ENCODE measurements around the gene CCT3. TPM values are rescaled to one million over a fixed set of nuclear protein-coding genes. Genes with fewer than 3 reads are reported as not detected.

The CCT3 gene
- total RNA-seq, 1 donor from 2014 or later: 343 TPM

- no peak for DNase-seq (ENCODE audit: low read depth, low spot score)
Observed at GRCh38 chr1:156262461-156263287, 75.4 kb downstream of the CCT3 start.

GRCh38 chr1:156260896-156261295 lies 77.2 kb downstream of the CCT3 start:
- DNase-seq (ENCODE audit: low read depth, low spot score): no peak
- Mint-ChIP-seq H3K27ac (ENCODE audit: unreplicated experiment) (peak overlapping the region; percentile 81), H3K4me3 (no peak overlapping the region), H3K27me3 (ENCODE audit: low read depth) (no peaks in the 10 kb centered on the region), H3K4me1 (peaks cover 11% of the 10 kb centered on the region), H3K36me3 (ENCODE audit: low read depth) (peaks cover 32% of the 10 kb centered on the region), H3K9me3 (no peaks in the 10 kb centered on the region)
- TF ChIP-seq CTCF (conservative IDR thresholded peaks at IDR 0.05): no peak

More at GRCh38 chr1:156262461-156263287, 75.4 kb downstream of the CCT3 start:
- H3K4me1 Mint-ChIP-seq: peaks cover 11% of the 10 kb centered on the region
- TF ChIP-seq CTCF (conservative IDR thresholded peaks at IDR 0.05): no peak
- peaks cover 41% of the 10 kb centered on the region for H3K36me3 Mint-ChIP-seq (ENCODE audit: low read depth)
- H3K9me3 Mint-ChIP-seq: no peaks in the 10 kb centered on the region
- H3K27me3 Mint-ChIP-seq (ENCODE audit: low read depth): no peaks in the 10 kb centered on the region
- H3K4me3 Mint-ChIP-seq: no peak overlapping the region
- H3K27ac Mint-ChIP-seq (ENCODE audit: unreplicated experiment): no peak overlapping the region

GRCh38 chr1:156259805-156260204 lies 78.3 kb downstream of the CCT3 start:
- Mint-ChIP-seq H3K27me3 (ENCODE audit: low read depth) (no peaks in the 10 kb centered on the region), H3K4me3 (no peak overlapping the region), H3K4me1 (peaks cover 11% of the 10 kb centered on the region), H3K27ac (ENCODE audit: unreplicated experiment) (no peak overlapping the region), H3K9me3 (no peaks in the 10 kb centered on the region), H3K36me3 (ENCODE audit: low read depth) (peaks cover 24% of the 10 kb centered on the region)
- no peak for DNase-seq (ENCODE audit: low read depth, low spot score)
- TF ChIP-seq CTCF (conservative IDR thresholded peaks at IDR 0.05): no peak

Other genes with a start within 250 kb of the CCT3 start
- gene LMNA, start 223.6 kb downstream of the CCT3 start, total RNA-seq: 51.0 and 51.7 TPM in 2 replicates
- 1.3 and 2.1 TPM in 2 replicates for gene SEMA4A, start 184.7 kb downstream of the CCT3 start, total RNA-seq
- gene SLC25A44, start 144.2 kb downstream of the CCT3 start, total RNA-seq: 19.1 and 22.7 TPM in 2 replicates
- 82.5 and 83.3 TPM in 2 replicates for gene PMF1, start 125.3 kb downstream of the CCT3 start, total RNA-seq
- gene BGLAP, start 96.1 kb downstream of the CCT3 start, total RNA-seq: 2.5 and 3.0 TPM in 2 replicates
- 15.8 and 17.1 TPM in 2 replicates for gene PAQR6, start 90.2 kb downstream of the CCT3 start, total RNA-seq
- gene SMG5, start 55.5 kb downstream of the CCT3 start, total RNA-seq: 116 and 122 TPM in 2 replicates
- gene TMEM79, start 54.0 kb downstream of the CCT3 start, total RNA-seq: 4.3 and 4.6 TPM in 2 replicates
- gene GLMP, start 42.6 kb downstream of the CCT3 start, total RNA-seq: 34.2 and 38.0 TPM in 2 replicates
- gene VHLL, start 39.0 kb downstream of the CCT3 start, total RNA-seq: 0.77 TPM in 1 of 2 replicates, not detected in the other
- 0.66 and 1.0 TPM in 2 replicates for gene TSACC, start 234 bp upstream of the CCT3 start, total RNA-seq
- gene RHBG, start 30.9 kb upstream of the CCT3 start, total RNA-seq: not detected in 2 replicates
- gene MEF2D, start 162.5 kb upstream of the CCT3 start, total RNA-seq: 12.2 and 17.3 TPM in 2 replicates
- gene IQGAP3, start 234.3 kb upstream of the CCT3 start, total RNA-seq: 43.1 and 43.5 TPM in 2 replicates
- gene TTC24, start 241.4 kb upstream of the CCT3 start, total RNA-seq: not detected in 2 replicates